GM12801 (cell line): Measurements from ENCODE around the gene PCDHB15.
"Not testable (repeated sequence)": the region's sequence is repeated elsewhere in the genome, so short reads cannot be mapped to it uniquely, and the experiment has no call there.

Experiments
- CTCF ChIP-seq: IDR thresholded peaks from one replicate; pipeline ENCODE4 v1.5.1; 2011; ENCODE audit warnings: control low read depth; ENCODE audit not compliant: insufficient read length; ENCODE audit errors: extremely low read depth

The PCDHB15 gene

GRCh38 chr5:141245250-141245717, at the start of gene PCDHB15:
Gene PCDHB15 (plus strand): TSS chr5:141245395. CDS start chr5:141245579, 184 bp downstream.
- TF ChIP-seq CTCF = no peak

GRCh38 chr5:141196363-141196762, 48.8 kb upstream of the PCDHB15 start:
- TF ChIP-seq CTCF = no peak

GRCh38 chr5:141199359-141200235, 45.6 kb upstream of the PCDHB15 start, which contains the start of gene PCDHB11:
Gene PCDHB11 (plus strand): TSS chr5:141199627. CDS start chr5:141199775, 148 bp downstream.
- TF ChIP-seq CTCF = no peak

DNA sequence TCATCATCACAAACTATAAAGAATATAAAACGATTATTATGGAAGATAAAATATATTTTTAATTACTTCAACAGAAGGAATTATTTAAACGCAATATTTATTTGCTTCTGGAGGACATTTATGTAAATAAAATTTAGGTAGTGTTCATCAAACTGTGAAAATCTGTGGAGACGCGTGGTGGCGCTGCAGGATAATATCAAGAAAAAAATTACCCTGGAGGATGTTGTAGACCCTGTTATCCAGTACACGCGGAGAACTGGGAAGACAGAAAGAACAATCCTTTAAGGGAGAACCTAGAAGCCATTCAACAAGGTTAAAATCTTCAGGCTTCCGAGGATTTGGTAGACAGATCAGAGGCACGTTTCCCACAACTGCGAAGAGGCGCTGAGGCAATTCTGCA, 36.7 kb upstream of the PCDHB15 start, which contains the start of gene PCDHB12:
Gene PCDHB12 (plus strand): TSS at position 242 of the 400 bp plus-strand sequence. CDS start 189 bp downstream, outside the sequence.
- TF ChIP-seq CTCF = no peak

GRCh38 chr5:141213656-141214339, 31.4 kb upstream of the PCDHB15 start, which contains the start of gene PCDHB13:
Gene PCDHB13 (plus strand): TSS chr5:141213919. CDS start chr5:141214124, 205 bp downstream.
- TF ChIP-seq CTCF = not testable (repeated sequence)

GRCh38 chr5:141223112-141223783, 21.9 kb upstream of the PCDHB15 start, which contains the start of gene PCDHB14:
Gene PCDHB14 (plus strand): TSS chr5:141223343. CDS start chr5:141223506, 163 bp downstream.
- no peak for TF ChIP-seq CTCF
